Astrocyte (in vitro differentiated cells and primary cell): ENCODE measurements around the gene ARL15. TPM values are rescaled to one million over a fixed set of nuclear protein-coding genes. Genes with fewer than 3 reads are reported as not detected.

Experiments
- DNase-seq: peaks from one replicate; pipeline ENCODE4 v3.0.0-alpha.2; 2010; ENCODE audit warnings: low read depth
- FAIRE-seq: peaks from 2 replicates; lab custom pipeline; 2011; peaks lifted over from hg19 to GRCh38; lab: Jason Lieb, UNC
- H2AFZ ChIP-seq: 2 replicates; pipeline ENCODE4 v1.6.0; 2012; ENCODE audit warnings: low read depth, low read length, inconsistent platforms
- H3K27ac ChIP-seq: 2 replicates; pipeline ENCODE4 v1.5.1; 2011; ENCODE audit warnings: low read depth, low read length, inconsistent platforms
- H3K27me3 ChIP-seq: 2 replicates; pipeline ENCODE4 v1.6.0; 2011; ENCODE audit warnings: low read length, inconsistent platforms; ENCODE audit not compliant: insufficient read depth
- H3K36me3 ChIP-seq: 2 replicates; pipeline ENCODE4 v1.5.1; 2011; ENCODE audit warnings: low read length, inconsistent platforms; ENCODE audit not compliant: insufficient read depth
- H3K4me1 ChIP-seq: 2 replicates; pipeline ENCODE4 v1.5.1; 2011; ENCODE audit warnings: low read length, inconsistent platforms; ENCODE audit not compliant: insufficient read depth
- H3K4me2 ChIP-seq: 2 replicates; pipeline ENCODE4 v1.6.0; 2012; ENCODE audit warnings: low read length, inconsistent platforms
- H3K4me3 ChIP-seq: 2 replicates; pipeline ENCODE4 v1.5.1; 2011; ENCODE audit warnings: low read depth, mild to moderate bottlenecking, low read length, inconsistent platforms; ENCODE audit not compliant: insufficient read depth
- H3K79me2 ChIP-seq: 2 replicates; pipeline ENCODE4 v1.6.0; 2012; ENCODE audit warnings: mild to moderate bottlenecking, low read length, inconsistent platforms; ENCODE audit not compliant: insufficient read depth
- H3K9ac ChIP-seq: 2 replicates; pipeline ENCODE4 v1.6.0; 2012; ENCODE audit warnings: mild to moderate bottlenecking, low read length, inconsistent platforms
- H3K9me3 ChIP-seq: 2 replicates; pipeline ENCODE4 v1.5.1; 2012; ENCODE audit warnings: low read depth, mild to moderate bottlenecking, low read length, inconsistent platforms; ENCODE audit not compliant: insufficient read depth
- H4K20me1 ChIP-seq: 2 replicates; pipeline ENCODE4 v1.6.0; 2012; ENCODE audit warnings: low read length, inconsistent platforms; ENCODE audit not compliant: insufficient read depth
- H3K27ac Mint-ChIP-seq: one replicate; pipeline ENCODE4 v1.8.0; 2021; ENCODE audit warnings: mild to moderate bottlenecking, mixed read lengths; ENCODE audit not compliant: unreplicated experiment
- H3K27me3 Mint-ChIP-seq: one replicate; pipeline ENCODE4 v1.8.0; 2021; ENCODE audit warnings: low read depth, mixed read lengths; ENCODE audit not compliant: unreplicated experiment
- H3K36me3 Mint-ChIP-seq: one replicate; pipeline ENCODE4 v1.8.0; 2021; ENCODE audit warnings: low read depth, mixed read lengths; ENCODE audit not compliant: unreplicated experiment
- H3K4me1 Mint-ChIP-seq: one replicate; pipeline ENCODE4 v1.8.0; 2021; ENCODE audit warnings: low read depth, mixed read lengths; ENCODE audit not compliant: unreplicated experiment
- H3K4me3 Mint-ChIP-seq: one replicate; pipeline ENCODE4 v1.8.0; 2021; ENCODE audit warnings: mild to moderate bottlenecking, moderate library complexity, mixed read lengths; ENCODE audit not compliant: unreplicated experiment
- H3K9me3 Mint-ChIP-seq: one replicate; pipeline ENCODE4 v1.8.0; 2021; ENCODE audit warnings: mild to moderate bottlenecking, mixed read lengths; ENCODE audit not compliant: unreplicated experiment
- EZH2 ChIP-seq: IDR thresholded peaks from 2 replicates; pipeline ENCODE4 v1.6.1; 2012; ENCODE audit warnings: mild to moderate bottlenecking, low read length, inconsistent platforms; ENCODE audit not compliant: insufficient read depth
- total RNA-seq: library from RNA; stranded (reverse); gene quantifications from 2 replicates; pipeline ENCODE4 v1.2.1, GENCODE V29; 2021
- TF ChIP-seq, protein P1 (sequence below): IDR thresholded peaks from 2 replicates; pipeline ENCODE4 v1.5.1; 2011; ENCODE audit warnings: low read depth, mild to moderate bottlenecking, inconsistent platforms, low read length, moderate library complexity; ENCODE audit not compliant: insufficient read depth

The ARL15 gene
- total RNA-seq, 1 donor from 2014 or later, result 29.1 TPM

DNA sequence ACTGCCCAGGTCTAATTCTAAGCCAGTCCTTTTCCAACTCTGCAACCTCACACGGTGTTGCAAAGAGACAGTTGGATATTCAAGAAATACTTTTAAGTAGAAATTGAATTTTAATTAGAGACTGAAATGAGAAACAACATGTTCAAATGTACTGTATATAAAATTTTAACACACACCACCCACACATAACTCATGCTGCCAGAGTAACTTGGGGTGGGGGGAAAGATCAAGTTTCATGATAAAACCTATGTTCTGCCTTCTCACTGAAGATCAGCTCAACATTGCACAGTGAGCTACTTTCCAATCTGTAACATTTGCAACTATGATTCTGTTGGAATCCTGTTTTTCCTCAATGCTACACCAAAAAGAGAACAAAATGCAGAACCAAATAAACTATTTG is 17.5 kb downstream of the ARL15 start:
- FAIRE-seq, result no peak
- Histone ChIP-seq H2AFZ (no peak overlapping the region), H3K4me1 (no peaks in the 10 kb centered on the region), H3K4me2 (no peak overlapping the region), H3K27me3 (no peaks in the 10 kb centered on the region), H3K36me3 (no peaks in the 10 kb centered on the region), H4K20me1 (peaks cover 12% of the 10 kb centered on the region), H3K9ac (no peak overlapping the region), H3K4me3 (no peak overlapping the region), H3K79me2 (peaks cover 10% of the 10 kb centered on the region), H3K27ac (no peak overlapping the region), H3K9me3 (peaks cover 2% of the 10 kb centered on the region)
- no peaks in the 10 kb centered on the region for H3K9me3 Mint-ChIP-seq
- peaks cover 25% of the 10 kb centered on the region for H3K4me1 Mint-ChIP-seq
- no peaks in the 10 kb centered on the region for H3K27me3 Mint-ChIP-seq
- no peak for TF ChIP-seq EZH2
- TF ChIP-seq, protein P1, sequence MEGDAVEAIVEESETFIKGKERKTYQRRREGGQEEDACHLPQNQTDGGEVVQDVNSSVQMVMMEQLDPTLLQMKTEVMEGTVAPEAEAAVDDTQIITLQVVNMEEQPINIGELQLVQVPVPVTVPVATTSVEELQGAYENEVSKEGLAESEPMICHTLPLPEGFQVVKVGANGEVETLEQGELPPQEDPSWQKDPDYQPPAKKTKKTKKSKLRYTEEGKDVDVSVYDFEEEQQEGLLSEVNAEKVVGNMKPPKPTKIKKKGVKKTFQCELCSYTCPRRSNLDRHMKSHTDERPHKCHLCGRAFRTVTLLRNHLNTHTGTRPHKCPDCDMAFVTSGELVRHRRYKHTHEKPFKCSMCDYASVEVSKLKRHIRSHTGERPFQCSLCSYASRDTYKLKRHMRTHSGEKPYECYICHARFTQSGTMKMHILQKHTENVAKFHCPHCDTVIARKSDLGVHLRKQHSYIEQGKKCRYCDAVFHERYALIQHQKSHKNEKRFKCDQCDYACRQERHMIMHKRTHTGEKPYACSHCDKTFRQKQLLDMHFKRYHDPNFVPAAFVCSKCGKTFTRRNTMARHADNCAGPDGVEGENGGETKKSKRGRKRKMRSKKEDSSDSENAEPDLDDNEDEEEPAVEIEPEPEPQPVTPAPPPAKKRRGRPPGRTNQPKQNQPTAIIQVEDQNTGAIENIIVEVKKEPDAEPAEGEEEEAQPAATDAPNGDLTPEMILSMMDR, result no peak
- peaks cover under 1% of the 10 kb centered on the region for H3K36me3 Mint-ChIP-seq
- no peak overlapping the region for H3K4me3 Mint-ChIP-seq
- no peak for DNase-seq
- H3K27ac Mint-ChIP-seq, result no peak overlapping the region

DNA sequence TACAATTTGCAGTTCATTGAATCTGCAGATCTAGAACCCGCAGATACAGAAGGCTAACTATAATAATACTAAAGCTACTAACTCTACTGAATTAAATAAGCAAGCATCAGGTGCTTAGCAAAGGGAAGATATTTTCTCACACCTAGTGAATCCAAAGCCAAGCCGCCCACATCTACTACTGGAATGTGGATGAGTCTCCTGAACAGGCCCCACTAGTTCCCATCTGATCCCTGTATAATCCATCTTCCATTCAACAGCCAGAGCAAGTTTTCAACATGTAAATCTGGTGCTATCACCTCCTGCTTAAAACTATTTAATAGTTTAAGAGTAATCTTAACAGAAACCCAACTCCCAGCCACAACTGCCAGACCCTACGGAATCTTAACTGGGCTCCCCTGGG is 18.9 kb downstream of the ARL15 start:
- H3K36me3 ChIP-seq, result no peaks in the 10 kb centered on the region
- TF ChIP-seq EZH2, result no peak
- TF ChIP-seq, protein P1, result no peak
- peaks cover 7% of the 10 kb centered on the region for H3K79me2 ChIP-seq
- H3K27ac Mint-ChIP-seq, result peak overlapping the region; percentile 10
- no peak overlapping the region for H3K4me2 ChIP-seq
- H2AFZ ChIP-seq, result no peak overlapping the region
- FAIRE-seq (no peak), DNase-seq (no peak)
- no peak overlapping the region for H3K4me3 ChIP-seq
- H3K4me1 Mint-ChIP-seq, result peaks cover 25% of the 10 kb centered on the region
- H3K4me3 Mint-ChIP-seq, result peak overlapping the region; percentile 68
- no peaks in the 10 kb centered on the region for H3K4me1 ChIP-seq
- no peak overlapping the region for H3K9ac ChIP-seq
- H3K27me3 ChIP-seq, result no peaks in the 10 kb centered on the region
- H3K27ac ChIP-seq, result no peak overlapping the region
- H3K9me3 ChIP-seq, result peaks cover 2% of the 10 kb centered on the region
- peaks cover 8% of the 10 kb centered on the region for H3K36me3 Mint-ChIP-seq
- peaks cover 9% of the 10 kb centered on the region for H4K20me1 ChIP-seq
- no peaks in the 10 kb centered on the region for H3K27me3 Mint-ChIP-seq
- peaks cover 3% of the 10 kb centered on the region for H3K9me3 Mint-ChIP-seq

DNA sequence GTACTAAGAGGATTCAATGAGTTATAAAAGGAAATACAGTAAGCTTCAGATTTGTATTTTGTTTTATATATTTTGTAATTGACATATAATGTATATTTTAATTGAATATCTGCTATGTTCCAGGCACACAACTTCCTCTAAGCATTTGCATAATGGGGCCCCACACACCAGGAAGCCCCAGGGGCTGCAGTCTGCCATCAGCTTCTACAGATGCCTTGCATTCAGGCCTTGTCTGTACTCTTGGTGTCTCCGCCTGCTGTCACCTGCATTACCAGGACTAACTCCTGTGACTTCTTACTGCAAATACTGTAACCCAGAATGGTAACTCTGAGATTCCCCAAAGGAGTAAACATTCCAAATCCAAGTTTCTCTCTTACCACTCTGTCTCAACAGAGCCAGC is 20.6 kb downstream of the ARL15 start:
- Mint-ChIP-seq H3K9me3 (peaks cover 7% of the 10 kb centered on the region), H3K27ac (no peak overlapping the region)
- H3K79me2 ChIP-seq, result peaks cover 3% of the 10 kb centered on the region

More for the DNA sequence above, 20.6 kb downstream of the ARL15 start:
- H3K27ac ChIP-seq, result no peak overlapping the region
- no peaks in the 10 kb centered on the region for H3K4me1 ChIP-seq
- Mint-ChIP-seq H3K36me3 (peaks cover 12% of the 10 kb centered on the region), H3K27me3 (no peaks in the 10 kb centered on the region), H3K4me1 (peaks cover 17% of the 10 kb centered on the region), H3K4me3 (no peak overlapping the region)
- no peak for TF ChIP-seq EZH2
- no peaks in the 10 kb centered on the region for H4K20me1 ChIP-seq
- no peak overlapping the region for H2AFZ ChIP-seq
- no peak overlapping the region for H3K9ac ChIP-seq
- no peak overlapping the region for H3K4me2 ChIP-seq
- H3K4me3 ChIP-seq, result no peak overlapping the region
- DNase-seq, result no peak
- H3K36me3 ChIP-seq, result no peaks in the 10 kb centered on the region
- FAIRE-seq, result no peak
- no peaks in the 10 kb centered on the region for H3K27me3 ChIP-seq
- H3K9me3 ChIP-seq, result peaks cover 2% of the 10 kb centered on the region
